ENCODE results near the gene COL1A2. TPM values are rescaled to one million over a fixed set of nuclear protein-coding genes. Genes with fewer than 3 reads are reported as not detected.

COL1A2 gene
- total RNA-seq: 100 to 1,000 TPM in 2 of 4 donors, 10 to 100 TPM in 2; 47.0 to 499 (median 75.9) TPM

- no peaks in the 10 kb centered on the region for H3K36me3 ChIP-seq
- peak within 1 kb of the TSS; percentile 88 to 90 (median 89) for H3K27ac ChIP-seq
- H3K4me1 ChIP-seq: peaks cover 0 to 24% (median 4%) of the 10 kb centered on the region in 4 donors
- intact Hi-C loops (cut with DNase I; ENCODE audit: low total_unique reads): loop anchor here (1.0 kb wide), 1 partner anchor 98 kb away; no protein-coding TSS in a partner anchor
- 0 to 7% methylated on average over 5 to 28 of the region's 32 CpGs for WGBS, 2 donors (ENCODE audit: low coverage in 1 of 2)
- TF ChIP-seq EP300 (IDR thresholded peaks at IDR 0.05; ENCODE audit: low read depth) (no peak), POLR2A (IDR thresholded peaks at IDR 0.05) (peak; percentile 69), POLR2AphosphoS5 (IDR thresholded peaks at IDR 0.05) (peak; percentile 51 to 71 (median 55)), CTCF (IDR thresholded peaks at IDR 0.05) (no peak)
- DNase-seq: peak; percentile 48
- H3K9me3 ChIP-seq: no peaks in the 10 kb centered on the region
- in situ Hi-C loops (cut with MboI; ENCODE audit: low pct_ligation_motif_present in 1 of 4, low pct_unique_long_range_greater_than_20kb in 1 of 4, low sequenced_read_pairs in 3 of 4): loop anchor here in 3 of 4 donors (10.0 kb wide), 1 partner anchor 100 kb away; no protein-coding TSS in a partner anchor
- H3K27me3 ChIP-seq: peaks cover 15% of the 10 kb centered on the region
- H3K4me3 ChIP-seq: peak within 1 kb of the TSS; percentile 30 to 59 (median 46)
Measured at GRCh38 chr7:94394437-94395140, at the start of gene COL1A2. COL1A2 (plus strand) TSS chr7:94394895; CDS start chr7:94395032, 137 bp downstream.

GRCh38 chr7:94345907-94346306 lies 48.8 kb upstream of the COL1A2 start:
- Histone ChIP-seq H3K4me1 (peaks cover 0 to 9% (median 0%) of the 10 kb centered on the region in 4 donors), H3K27ac (no peak overlapping the region), H3K27me3 (no peaks in the 10 kb centered on the region), H3K9me3 (no peaks in the 10 kb centered on the region), H3K36me3 (no peaks in the 10 kb centered on the region), H3K4me3 (no peak overlapping the region)
- DNase-seq: no peak
- intact Hi-C loops (cut with DNase I; ENCODE audit: low total_unique reads): no loop called here
- TF ChIP-seq CTCF (IDR thresholded peaks at IDR 0.05): no peak
- no peak for TF ChIP-seq POLR2A (IDR thresholded peaks at IDR 0.05)
- no peak for TF ChIP-seq EP300 (IDR thresholded peaks at IDR 0.05; ENCODE audit: low read depth)
- TF ChIP-seq POLR2AphosphoS5 (IDR thresholded peaks at IDR 0.05): no peak
- in situ Hi-C loops (cut with MboI; ENCODE audit: low pct_ligation_motif_present in 1 of 4, low pct_unique_long_range_greater_than_20kb in 1 of 4, low sequenced_read_pairs in 3 of 4): no loop called here

- TF ChIP-seq EP300 (IDR thresholded peaks at IDR 0.05; ENCODE audit: low read depth) (no peak), POLR2AphosphoS5 (IDR thresholded peaks at IDR 0.05) (peak in 1 of 3 donors; percentile 26), POLR2A (IDR thresholded peaks at IDR 0.05) (no peak), CTCF (IDR thresholded peaks at IDR 0.05) (no peak)
- no peaks in the 10 kb centered on the region for H3K9me3 ChIP-seq
- in situ Hi-C loops (cut with MboI; ENCODE audit: low pct_ligation_motif_present in 1 of 4, low pct_unique_long_range_greater_than_20kb in 1 of 4, low sequenced_read_pairs in 3 of 4): no loop called here
- intact Hi-C loops (cut with DNase I; ENCODE audit: low total_unique reads): no loop called here
- H3K27ac ChIP-seq: peak overlapping the region; percentile 48 to 65 (median 51)
- H3K36me3 ChIP-seq: no peaks in the 10 kb centered on the region
- H3K4me3 ChIP-seq: no peak overlapping the region
- 42 to 50% methylated on average over 3 of the region's 3 CpGs for WGBS, 2 donors (ENCODE audit: low coverage in 1 of 2)
- DNase-seq: peak; percentile 11
- peaks cover 0 to 9% (median 0%) of the 10 kb centered on the region in 4 donors for H3K4me1 ChIP-seq
- H3K27me3 ChIP-seq: no peaks in the 10 kb centered on the region
Measured at GRCh38 chr7:94348142-94348541, 46.6 kb upstream of the COL1A2 start.

- Histone ChIP-seq H3K4me1 (peaks cover 0 to 11% (median 0%) of the 10 kb centered on the region in 4 donors), H3K27ac (no peak overlapping the region), H3K9me3 (no peaks in the 10 kb centered on the region), H3K4me3 (no peak overlapping the region), H3K36me3 (no peaks in the 10 kb centered on the region), H3K27me3 (no peaks in the 10 kb centered on the region)
- DNase-seq: no peak
- 50% methylated on average over 1 of the region's 1 CpG for WGBS, 2 donors (ENCODE audit: low coverage in 1 of 2)
- in situ Hi-C loops (cut with MboI; ENCODE audit: low pct_ligation_motif_present in 1 of 4, low pct_unique_long_range_greater_than_20kb in 1 of 4, low sequenced_read_pairs in 3 of 4) (no loop called here), intact Hi-C loops (cut with DNase I; ENCODE audit: low total_unique reads) (no loop called here)
- TF ChIP-seq POLR2AphosphoS5 (IDR thresholded peaks at IDR 0.05) (no peak), POLR2A (IDR thresholded peaks at IDR 0.05) (no peak), EP300 (IDR thresholded peaks at IDR 0.05; ENCODE audit: low read depth) (no peak)
Measured at GRCh38 chr7:94350734-94351133, 44.0 kb upstream of the COL1A2 start.

Data from transverse colon (tissue), 4 donors.